Measurements from ENCODE around the gene AMDHD2. TPM values are rescaled to one million over a fixed set of nuclear protein-coding genes. Genes with fewer than 3 reads are reported as not detected.

Gene AMDHD2
- total and polyA plus RNA-seq, 2 of the 8 experiments (the other 6 are each of a cell fraction or from before 2014, with no cell fraction given): 43.0 to 54.6 TPM

DNA sequence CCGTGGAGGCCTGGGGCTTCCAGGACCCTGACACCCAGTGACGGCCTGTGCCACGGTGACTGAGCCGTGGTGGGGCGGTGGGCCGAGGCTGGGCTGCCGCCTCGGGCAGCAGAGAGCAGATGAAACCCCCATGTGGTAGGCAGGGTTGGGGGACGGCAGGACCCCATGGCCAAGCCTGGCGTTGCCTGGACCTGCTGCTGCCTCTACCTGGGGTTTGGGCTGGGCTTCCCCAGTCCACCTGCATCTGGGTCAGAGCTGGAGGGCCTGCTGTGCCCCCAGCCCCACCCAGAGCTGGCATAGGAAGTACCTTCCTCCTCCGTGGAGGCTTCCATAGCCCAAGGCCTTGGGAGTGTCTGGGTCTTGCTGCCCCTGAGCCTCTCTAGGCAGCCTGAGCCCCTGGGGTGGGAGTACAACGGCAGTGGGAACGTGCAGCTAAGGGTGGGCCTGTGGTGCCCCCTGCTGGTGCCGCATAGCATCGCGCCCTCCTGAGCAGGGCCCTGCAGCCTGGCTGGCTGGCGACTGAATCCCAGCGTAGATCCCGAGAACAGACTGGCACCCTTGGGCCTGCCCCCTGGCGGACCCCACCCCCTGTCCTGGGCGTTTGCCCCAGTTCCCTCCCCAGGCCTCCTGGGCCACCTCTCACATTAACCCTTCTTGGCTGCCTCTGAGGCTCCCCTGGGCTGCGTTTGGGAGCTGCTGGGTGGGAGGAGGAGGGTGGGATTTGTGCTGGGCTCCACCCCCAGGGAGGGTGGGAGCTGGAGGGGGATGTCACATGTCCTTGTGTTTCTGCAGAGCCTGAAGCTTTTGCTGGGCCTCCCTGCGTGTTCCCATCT, 19.0 kb upstream of the AMDHD2 start (continued):
- TF ChIP-seq RAD21 (IDR thresholded peaks at IDR 0.05 in 1 of 2, conservative IDR thresholded peaks at IDR 0.05 in 1 of 2; ENCODE audit: low read depth in 2 of 2, low read length in 2 of 2) (peak; percentile 94 to 96), BRCA1 (IDR thresholded peaks at IDR 0.05; ENCODE audit: low read depth, low read length) (no peak), KDM4A (IDR thresholded peaks at IDR 0.05; ENCODE audit: low read depth, low read length, severe bottlenecking) (no peak), GTF2F1 (IDR thresholded peaks at IDR 0.05; ENCODE audit: borderline replicate concordance, low read depth, low read length) (peak; percentile 24; the same call in 1 of the 2 replicates), EP300 (IDR thresholded peaks at IDR 0.05; ENCODE audit: borderline replicate concordance in 1 of 2, low read depth in 2 of 2, low read length in 2 of 2) (peak in 1 of 2 experiments; percentile 39; a peak in 1 of 3 replicates), ASH2L (IDR thresholded peaks at IDR 0.05; ENCODE audit: low read length) (no peak)
- TF ChIP-seq, protein P1, sequence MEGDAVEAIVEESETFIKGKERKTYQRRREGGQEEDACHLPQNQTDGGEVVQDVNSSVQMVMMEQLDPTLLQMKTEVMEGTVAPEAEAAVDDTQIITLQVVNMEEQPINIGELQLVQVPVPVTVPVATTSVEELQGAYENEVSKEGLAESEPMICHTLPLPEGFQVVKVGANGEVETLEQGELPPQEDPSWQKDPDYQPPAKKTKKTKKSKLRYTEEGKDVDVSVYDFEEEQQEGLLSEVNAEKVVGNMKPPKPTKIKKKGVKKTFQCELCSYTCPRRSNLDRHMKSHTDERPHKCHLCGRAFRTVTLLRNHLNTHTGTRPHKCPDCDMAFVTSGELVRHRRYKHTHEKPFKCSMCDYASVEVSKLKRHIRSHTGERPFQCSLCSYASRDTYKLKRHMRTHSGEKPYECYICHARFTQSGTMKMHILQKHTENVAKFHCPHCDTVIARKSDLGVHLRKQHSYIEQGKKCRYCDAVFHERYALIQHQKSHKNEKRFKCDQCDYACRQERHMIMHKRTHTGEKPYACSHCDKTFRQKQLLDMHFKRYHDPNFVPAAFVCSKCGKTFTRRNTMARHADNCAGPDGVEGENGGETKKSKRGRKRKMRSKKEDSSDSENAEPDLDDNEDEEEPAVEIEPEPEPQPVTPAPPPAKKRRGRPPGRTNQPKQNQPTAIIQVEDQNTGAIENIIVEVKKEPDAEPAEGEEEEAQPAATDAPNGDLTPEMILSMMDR (IDR thresholded peaks at IDR 0.05; ENCODE audit: control extremely low read depth in 1 of 3, insufficient read depth in 1 of 3, low read depth in 1 of 3, low read length in 3 of 3): peak; percentile 91 to 100 (median 96)
- TF ChIP-seq, protein P2, sequence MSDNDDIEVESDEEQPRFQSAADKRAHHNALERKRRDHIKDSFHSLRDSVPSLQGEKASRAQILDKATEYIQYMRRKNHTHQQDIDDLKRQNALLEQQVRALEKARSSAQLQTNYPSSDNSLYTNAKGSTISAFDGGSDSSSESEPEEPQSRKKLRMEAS (IDR thresholded peaks at IDR 0.05): peak; percentile 61
- TF ChIP-seq, protein P3, sequence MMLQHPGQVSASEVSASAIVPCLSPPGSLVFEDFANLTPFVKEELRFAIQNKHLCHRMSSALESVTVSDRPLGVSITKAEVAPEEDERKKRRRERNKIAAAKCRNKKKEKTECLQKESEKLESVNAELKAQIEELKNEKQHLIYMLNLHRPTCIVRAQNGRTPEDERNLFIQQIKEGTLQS (IDR thresholded peaks at IDR 0.05; ENCODE audit: insufficient read depth, low read depth, low read length): no peak

Data from H1 (cell line).